ENCODE results near the gene SCGB1C2. TPM values are rescaled to one million over a fixed set of nuclear protein-coding genes. Genes with fewer than 3 reads are reported as not detected.

The SCGB1C2 gene
- total RNA-seq, 1 donor from 2014 or later = not detected

DNA sequence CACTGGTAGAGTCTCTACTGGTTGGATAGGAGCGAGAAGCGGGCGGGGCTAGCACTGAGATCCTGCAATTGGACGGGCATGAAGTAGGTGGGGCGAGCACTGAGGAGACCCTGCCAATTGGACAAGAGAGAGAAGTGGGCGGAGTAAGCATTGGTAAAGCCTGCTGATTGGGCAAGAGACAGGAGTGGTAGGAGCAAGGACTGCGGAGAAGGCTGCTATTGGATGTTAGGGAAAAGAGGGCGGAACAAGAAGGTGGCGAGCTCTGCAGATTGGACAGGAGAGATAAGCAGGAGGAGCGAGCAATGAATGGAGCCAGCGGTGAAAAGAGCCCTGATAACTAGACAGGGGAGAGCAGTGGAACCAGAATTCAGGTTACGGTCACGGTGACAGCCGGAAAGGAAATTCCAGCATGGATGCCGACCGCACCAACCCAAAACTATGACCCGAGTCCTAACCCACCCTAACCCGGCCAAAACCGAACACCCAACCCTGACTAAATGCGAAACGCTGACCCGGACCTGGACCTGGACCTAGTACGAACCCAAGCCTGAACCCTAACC lies 4.8 kb downstream of the SCGB1C2 start:
- Mint-ChIP-seq H3K4me3 (no peak overlapping the region), H3K27ac (no peak overlapping the region), H3K9me3 (no peaks in the 10 kb centered on the region), H3K4me1 (peaks cover 4% of the 10 kb centered on the region), H3K36me3 (ENCODE audit: low read depth) (no peaks in the 10 kb centered on the region), H3K27me3 (peaks cover 3% of the 10 kb centered on the region)
- no peak for DNase-seq
- CTCF ChIA-PET = no interaction called here
- POLR2A ChIA-PET = no interaction called here
- peak; percentile 28 for ATAC-seq (ENCODE audit: low read depth)
- TF ChIP-seq, protein P1, sequence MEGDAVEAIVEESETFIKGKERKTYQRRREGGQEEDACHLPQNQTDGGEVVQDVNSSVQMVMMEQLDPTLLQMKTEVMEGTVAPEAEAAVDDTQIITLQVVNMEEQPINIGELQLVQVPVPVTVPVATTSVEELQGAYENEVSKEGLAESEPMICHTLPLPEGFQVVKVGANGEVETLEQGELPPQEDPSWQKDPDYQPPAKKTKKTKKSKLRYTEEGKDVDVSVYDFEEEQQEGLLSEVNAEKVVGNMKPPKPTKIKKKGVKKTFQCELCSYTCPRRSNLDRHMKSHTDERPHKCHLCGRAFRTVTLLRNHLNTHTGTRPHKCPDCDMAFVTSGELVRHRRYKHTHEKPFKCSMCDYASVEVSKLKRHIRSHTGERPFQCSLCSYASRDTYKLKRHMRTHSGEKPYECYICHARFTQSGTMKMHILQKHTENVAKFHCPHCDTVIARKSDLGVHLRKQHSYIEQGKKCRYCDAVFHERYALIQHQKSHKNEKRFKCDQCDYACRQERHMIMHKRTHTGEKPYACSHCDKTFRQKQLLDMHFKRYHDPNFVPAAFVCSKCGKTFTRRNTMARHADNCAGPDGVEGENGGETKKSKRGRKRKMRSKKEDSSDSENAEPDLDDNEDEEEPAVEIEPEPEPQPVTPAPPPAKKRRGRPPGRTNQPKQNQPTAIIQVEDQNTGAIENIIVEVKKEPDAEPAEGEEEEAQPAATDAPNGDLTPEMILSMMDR (IDR thresholded peaks at IDR 0.05) = no peak
- intact Hi-C loops (cut with micrococcal nuclease) = loop anchor here (2.0 to 5.0 kb wide), 3 partner anchors 245 to 855 kb away; partner anchors contain the start of gene TIMM22

GRCh38 chr17:142876-143784 lies 5.8 kb downstream of the SCGB1C2 start:
- Mint-ChIP-seq H3K27ac (no peak overlapping the region), H3K27me3 (peaks cover 3% of the 10 kb centered on the region)
- POLR2A ChIA-PET = no interaction called here

DNA sequence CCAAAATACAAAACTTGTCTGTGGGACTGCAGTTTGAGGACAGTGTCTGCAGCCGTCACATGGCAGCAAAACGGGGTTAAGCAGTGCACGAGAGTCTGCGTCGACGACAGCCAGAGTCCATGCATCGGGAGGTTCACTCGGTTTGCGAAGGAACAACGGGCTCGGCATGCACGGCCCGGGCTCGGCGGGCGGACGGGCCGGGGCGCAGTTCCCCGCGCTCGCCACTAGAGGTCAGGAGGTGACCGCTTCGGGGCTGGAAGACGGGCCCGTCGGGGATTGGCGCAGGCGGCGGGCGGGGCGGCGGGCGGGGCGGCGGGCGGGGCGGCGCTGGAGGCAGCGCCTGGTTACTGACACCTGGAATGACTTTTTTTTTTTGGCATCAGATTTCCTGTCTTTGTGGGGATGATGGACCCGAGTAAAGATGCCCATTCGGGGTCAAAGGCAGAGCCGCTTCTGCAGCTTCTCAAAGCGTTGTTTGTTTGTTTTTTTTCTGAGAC lies 6.5 kb downstream of the SCGB1C2 start:
- Mint-ChIP-seq H3K27ac (no peak overlapping the region), H3K36me3 (ENCODE audit: low read depth) (no peaks in the 10 kb centered on the region), H3K4me1 (peaks cover 4% of the 10 kb centered on the region), H3K27me3 (peaks cover 3% of the 10 kb centered on the region), H3K9me3 (no peaks in the 10 kb centered on the region), H3K4me3 (no peak overlapping the region)
- ChIA-PET CTCF (interaction anchor here (2.0 kb wide), 1 partner anchor 556 kb away, joined by 6 read pairs; no protein-coding TSS in a partner anchor), POLR2A (interaction anchor here (0.7 kb wide), 1 partner anchor 143 kb away, joined by 3 read pairs; no protein-coding TSS in a partner anchor)
- TF ChIP-seq, protein P1 (IDR thresholded peaks at IDR 0.05) = peak; percentile 42
- intact Hi-C loops (cut with micrococcal nuclease) = loop anchor here (2.0 to 5.0 kb wide), 4 partner anchors 243 to 853 kb away; partner anchors contain the start of gene TIMM22
- ATAC-seq (ENCODE audit: low read depth) (peak; percentile 98), DNase-seq (peak; percentile 82)

More at GRCh38 chr17:142876-143784, 5.8 kb downstream of the SCGB1C2 start:
- ATAC-seq (ENCODE audit: low read depth) (no peak), DNase-seq (peak; percentile 4)
- TF ChIP-seq, protein P1 (IDR thresholded peaks at IDR 0.05) = no peak
- Mint-ChIP-seq H3K9me3 (no peaks in the 10 kb centered on the region), H3K36me3 (ENCODE audit: low read depth) (no peaks in the 10 kb centered on the region), H3K4me1 (peaks cover 4% of the 10 kb centered on the region), H3K4me3 (no peak overlapping the region)
- intact Hi-C loops (cut with micrococcal nuclease) = loop anchor here (2.0 to 5.0 kb wide), 3 partner anchors 244 to 854 kb away; partner anchors contain the start of gene TIMM22
- CTCF ChIA-PET = no interaction called here

- CTCF ChIA-PET = interaction anchor here (0.7 to 2.0 kb wide), 3 partner anchors 242 to 836 kb away, joined by 3 to 6 read pairs (median 4); no protein-coding TSS in a partner anchor
- ATAC-seq (ENCODE audit: low read depth) = no peak
- no peak overlapping the region for H3K27ac Mint-ChIP-seq
- TF ChIP-seq, protein P1 (IDR thresholded peaks at IDR 0.05) = no peak
- H3K27me3 Mint-ChIP-seq = no peaks in the 10 kb centered on the region
- no peaks in the 10 kb centered on the region for H3K9me3 Mint-ChIP-seq
- POLR2A ChIA-PET = interaction anchor here (0.6 kb wide), 1 partner anchor 595 kb away, joined by 3 read pairs; no protein-coding TSS in a partner anchor
- H3K36me3 Mint-ChIP-seq (ENCODE audit: low read depth) = no peaks in the 10 kb centered on the region
- peak; percentile 12 for DNase-seq
- H3K4me3 Mint-ChIP-seq = no peak overlapping the region
- H3K4me1 Mint-ChIP-seq = peaks cover 4% of the 10 kb centered on the region
- intact Hi-C loops (cut with micrococcal nuclease) = loop anchor here (2.0 to 5.0 kb wide), 3 partner anchors 557 to 852 kb away; partner anchors contain the start of gene TIMM22
Measured at GRCh38 chr17:144936-145670, 7.7 kb downstream of the SCGB1C2 start.

Measured in activated B cell treated with CpG ODN at 0.5 μM for 24 hours (primary cell).